SK-N-SH treated with all-trans-retinoic acid at 6 μM for 48 hours (cell line): Measurements from ENCODE around the gene SORCS2.

Experiments
- ARNTL ChIP-seq: fragments of 450-650 bp; formaldehyde crosslinking; IDR thresholded peaks from 2 replicates; pipeline ENCODE4 v1.5.0; 2020; ENCODE audit warnings: low read depth, mild to moderate bottlenecking, moderate library complexity, borderline replicate concordance
- CREB5 ChIP-seq: fragments of 250-450 bp; sonication (Bioruptor Pico); IDR thresholded peaks from 2 replicates; pipeline ENCODE4 v1.5.1; 2020; ENCODE audit warnings: low read depth, mild to moderate bottlenecking, moderate library complexity
- CSDC2 ChIP-seq: fragments of 250-450 bp; sonication (Bioruptor Pico); IDR thresholded peaks from 2 replicates; pipeline ENCODE4 v1.5.0; 2020; ENCODE audit warnings: mild to moderate bottlenecking, moderate library complexity
- ESRRG ChIP-seq: fragments of 250-450 bp; sonication (Bioruptor Pico); IDR thresholded peaks from 2 replicates; pipeline ENCODE4 v1.6.1; 2021; ENCODE audit warnings: mild to moderate bottlenecking
- ISL1 ChIP-seq: fragments of 250-450 bp; sonication (Bioruptor Pico); IDR thresholded peaks from 2 replicates; pipeline ENCODE4 v2.1.2; 2022; ENCODE audit warnings: mild to moderate bottlenecking, moderate library complexity
- RARB ChIP-seq: fragments of 250-450 bp; sonication (Bioruptor Pico); IDR thresholded peaks from 2 replicates; pipeline ENCODE4 v1.8.0; 2021; ENCODE audit warnings: mild to moderate bottlenecking, moderate library complexity
- TCF4 ChIP-seq: fragments of 250-450 bp; sonication (Bioruptor Pico); IDR thresholded peaks from 2 replicates; pipeline ENCODE4 v1.8.0; 2021; ENCODE audit warnings: mild to moderate bottlenecking, moderate library complexity, borderline replicate concordance
- ZC3H10 ChIP-seq: fragments of 250-450 bp; sonication (Bioruptor Pico); IDR thresholded peaks from 2 replicates; pipeline ENCODE4 v1.5.1; 2021; ENCODE audit warnings: mild to moderate bottlenecking, moderate library complexity
- ZFP3 ChIP-seq: fragments of 250-450 bp; sonication (Bioruptor Pico); IDR thresholded peaks from 2 replicates; pipeline ENCODE4 v1.5.0; 2020; ENCODE audit warnings: mild to moderate bottlenecking, moderate library complexity
- ZFP30 ChIP-seq: fragments of 450-650 bp; formaldehyde crosslinking; IDR thresholded peaks from 2 replicates; pipeline ENCODE4 v1.5.0; 2022; ENCODE audit warnings: mild to moderate bottlenecking, moderate library complexity
- TF ChIP-seq, protein P1 (sequence below): fragments of 250-450 bp; sonication (Bioruptor Pico); IDR thresholded peaks from 2 replicates; pipeline ENCODE4 v1.5.0; 2020; ENCODE audit warnings: mild to moderate bottlenecking, moderate library complexity

- TF ChIP-seq TCF4 (CRISPR knock-in tag) = no peak
- no peak for TF ChIP-seq ZFP30 (CRISPR knock-in tag)
- no peak for TF ChIP-seq ZFP3 (CRISPR knock-in tag)
- no peak for TF ChIP-seq RARB (CRISPR knock-in tag)
- no peak for TF ChIP-seq CREB5 (CRISPR knock-in tag)
- TF ChIP-seq ZC3H10 = no peak
- TF ChIP-seq ISL1 = no peak
- TF ChIP-seq CSDC2 (CRISPR knock-in tag) = no peak
- TF ChIP-seq ARNTL (CRISPR knock-in tag) = no peak
- TF ChIP-seq, protein P1, sequence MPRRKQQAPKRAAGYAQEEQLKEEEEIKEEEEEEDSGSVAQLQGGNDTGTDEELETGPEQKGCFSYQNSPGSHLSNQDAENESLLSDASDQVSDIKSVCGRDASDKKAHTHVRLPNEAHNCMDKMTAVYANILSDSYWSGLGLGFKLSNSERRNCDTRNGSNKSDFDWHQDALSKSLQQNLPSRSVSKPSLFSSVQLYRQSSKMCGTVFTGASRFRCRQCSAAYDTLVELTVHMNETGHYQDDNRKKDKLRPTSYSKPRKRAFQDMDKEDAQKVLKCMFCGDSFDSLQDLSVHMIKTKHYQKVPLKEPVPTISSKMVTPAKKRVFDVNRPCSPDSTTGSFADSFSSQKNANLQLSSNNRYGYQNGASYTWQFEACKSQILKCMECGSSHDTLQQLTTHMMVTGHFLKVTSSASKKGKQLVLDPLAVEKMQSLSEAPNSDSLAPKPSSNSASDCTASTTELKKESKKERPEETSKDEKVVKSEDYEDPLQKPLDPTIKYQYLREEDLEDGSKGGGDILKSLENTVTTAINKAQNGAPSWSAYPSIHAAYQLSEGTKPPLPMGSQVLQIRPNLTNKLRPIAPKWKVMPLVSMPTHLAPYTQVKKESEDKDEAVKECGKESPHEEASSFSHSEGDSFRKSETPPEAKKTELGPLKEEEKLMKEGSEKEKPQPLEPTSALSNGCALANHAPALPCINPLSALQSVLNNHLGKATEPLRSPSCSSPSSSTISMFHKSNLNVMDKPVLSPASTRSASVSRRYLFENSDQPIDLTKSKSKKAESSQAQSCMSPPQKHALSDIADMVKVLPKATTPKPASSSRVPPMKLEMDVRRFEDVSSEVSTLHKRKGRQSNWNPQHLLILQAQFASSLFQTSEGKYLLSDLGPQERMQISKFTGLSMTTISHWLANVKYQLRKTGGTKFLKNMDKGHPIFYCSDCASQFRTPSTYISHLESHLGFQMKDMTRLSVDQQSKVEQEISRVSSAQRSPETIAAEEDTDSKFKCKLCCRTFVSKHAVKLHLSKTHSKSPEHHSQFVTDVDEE (CRISPR knock-in tag) = no peak
- TF ChIP-seq ESRRG (CRISPR knock-in tag) = no peak
Measured at GRCh38 chr4:7170012-7170411, 22.3 kb upstream of the SORCS2 start.
